ENCODE data around the gene FIGNL2. TPM values are rescaled to one million over a fixed set of nuclear protein-coding genes. Genes with fewer than 3 reads are reported as not detected.
A peak's percentile ranks its signal among the peaks of the same experiment; 100 is the strongest.

FIGNL2 gene
- total RNA-seq, 1 donor = 0.81 TPM

GRCh38 chr12:51862947-51863346, 14.4 kb upstream of the FIGNL2 start:
- DNase-seq (ENCODE audit: low read depth in 2 of 3, low spot score in 2 of 3) = no peak

DNA sequence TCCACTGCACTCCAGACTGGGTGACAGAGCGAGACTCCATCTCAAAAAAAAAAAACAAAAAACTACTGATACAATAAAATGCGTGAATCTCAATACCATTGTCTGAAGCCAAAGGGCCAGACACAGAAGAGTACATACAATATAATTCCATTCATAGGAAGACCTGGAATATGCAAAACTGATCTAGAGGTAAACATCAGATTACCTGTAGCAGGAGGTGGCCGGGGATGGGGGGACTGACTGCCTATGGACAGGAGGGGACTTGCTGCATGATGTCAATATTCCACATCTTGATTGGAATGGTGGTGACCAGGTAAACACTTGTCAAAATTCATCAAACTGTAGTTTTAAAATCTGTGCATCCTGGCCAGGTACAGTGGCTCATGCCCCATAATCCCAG, 12.5 kb upstream of the FIGNL2 start:
- DNase-seq (ENCODE audit: low read depth in 2 of 3, low spot score in 2 of 3) = no peak

- no peak for DNase-seq (ENCODE audit: low read depth in 2 of 3, low spot score in 2 of 3)
These were observed 7.3 kb upstream of the FIGNL2 start for GRCh38 chr12:51855586-51856428.

DNA sequence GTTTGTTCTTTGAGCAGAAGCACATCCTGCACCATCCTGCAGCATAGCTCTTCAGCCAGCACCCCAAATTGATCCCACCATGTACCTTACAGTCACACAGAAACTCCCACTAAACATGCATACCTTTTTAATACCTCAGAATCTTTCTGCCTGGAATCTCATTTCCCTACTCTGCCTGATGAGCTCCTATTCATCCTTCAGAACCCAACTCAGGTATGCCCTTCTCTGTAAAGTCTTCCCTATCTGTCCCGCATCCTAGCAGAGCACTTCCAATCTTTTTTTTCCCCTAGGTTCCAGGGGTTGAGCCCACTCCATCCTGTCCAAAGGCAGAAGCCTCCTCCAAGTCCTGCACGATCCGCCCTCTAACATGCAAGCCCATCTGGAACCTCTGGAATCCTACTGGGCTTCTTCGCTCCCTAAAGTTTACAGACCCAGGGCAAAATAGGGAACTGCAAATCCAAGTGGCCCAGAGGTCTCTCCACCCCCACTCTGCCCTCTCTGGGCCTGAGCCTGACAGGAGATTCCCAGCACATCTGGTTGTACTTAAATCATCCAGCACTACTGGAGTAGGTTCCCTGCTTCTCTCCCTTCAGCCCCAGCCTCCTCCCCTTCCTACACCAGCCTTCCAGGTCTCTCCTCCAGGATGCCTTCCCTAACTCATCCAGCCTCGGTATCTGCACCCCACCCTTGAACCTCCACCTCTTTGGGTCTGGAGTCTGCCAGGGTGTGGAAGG, 4.1 kb upstream of the FIGNL2 start:
- DNase-seq (ENCODE audit: low read depth in 2 of 3, low spot score in 2 of 3) = no peak

- DNase-seq (ENCODE audit: low read depth in 2 of 3, low spot score in 2 of 3) = peak in 1 of 3 donors; percentile 39
These were observed 3.1 kb upstream of the FIGNL2 start for GRCh38 chr12:51851413-51852124.

DNA sequence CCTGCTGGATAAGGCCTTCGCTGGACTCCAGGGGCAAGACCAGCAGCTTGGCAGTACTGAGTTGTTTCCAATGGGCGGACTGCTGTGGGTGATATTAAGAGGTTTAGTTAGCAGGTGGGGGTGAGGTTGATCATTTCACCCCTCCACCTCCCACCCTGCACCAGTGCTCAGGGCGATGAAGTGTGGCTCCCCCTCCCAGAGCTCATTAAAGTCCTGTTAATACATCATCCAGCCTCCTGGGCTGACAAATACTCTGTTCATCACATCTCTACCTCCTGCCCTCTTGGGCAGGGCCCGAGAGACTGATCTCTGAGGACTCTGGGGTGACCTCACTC, 2.4 kb upstream of the FIGNL2 start:
- DNase-seq (ENCODE audit: low read depth in 2 of 3, low spot score in 2 of 3) = no peak

- no peak for DNase-seq (ENCODE audit: low read depth in 2 of 3, low spot score in 2 of 3)
These were observed 1.8 kb upstream of the FIGNL2 start for GRCh38 chr12:51850081-51850964.

DNA sequence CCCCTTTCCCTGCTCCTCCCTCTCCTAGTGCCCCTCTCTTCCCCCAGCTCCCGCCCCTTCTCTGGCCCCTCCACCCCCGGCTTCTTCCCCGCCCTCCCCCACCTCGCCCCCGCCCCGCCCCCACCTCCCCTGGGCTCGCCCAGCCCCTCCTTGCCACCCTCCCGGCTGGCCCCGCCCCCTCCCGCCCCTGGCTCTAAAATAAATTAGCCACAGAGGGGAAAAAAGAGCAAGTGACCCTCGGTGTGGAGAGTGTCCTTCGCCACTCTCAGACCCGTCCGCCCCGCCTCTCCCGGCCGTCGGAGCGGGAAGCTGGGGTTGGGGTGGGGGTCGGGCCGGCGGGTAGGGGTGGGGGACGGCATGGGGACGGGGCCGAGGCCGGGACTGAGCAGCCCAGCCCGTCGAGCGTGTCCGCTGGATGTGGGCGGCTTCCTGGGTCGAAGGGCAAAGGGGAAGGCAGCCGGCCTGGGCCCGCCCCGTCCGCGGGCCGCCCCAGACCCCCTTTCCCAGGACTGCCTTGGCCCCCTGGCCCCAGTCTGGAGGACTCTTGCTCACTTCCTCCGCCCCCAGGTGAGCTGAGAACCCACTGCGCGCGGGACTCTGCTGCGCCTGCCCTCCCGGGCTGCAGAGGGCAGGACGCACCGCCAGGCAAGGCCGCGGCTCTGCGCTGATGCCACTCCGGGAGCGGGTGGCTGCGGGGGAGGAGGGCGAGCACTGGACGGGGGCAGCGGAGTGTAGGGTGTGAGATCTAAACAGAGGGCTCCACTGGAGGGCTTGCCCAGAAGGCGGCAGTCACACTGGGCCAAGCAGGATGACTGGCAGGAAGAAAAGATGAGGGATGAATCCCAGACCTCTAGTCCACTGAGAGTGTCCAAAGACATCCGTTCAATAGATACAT, 570 bp upstream of the FIGNL2 start:
- DNase-seq (ENCODE audit: low read depth in 2 of 3, low spot score in 2 of 3) = no peak

- no peak for DNase-seq (ENCODE audit: low read depth in 2 of 3, low spot score in 2 of 3)
These were observed 734 bp downstream of the FIGNL2 start for GRCh38 chr12:51847643-51848325.

DNA sequence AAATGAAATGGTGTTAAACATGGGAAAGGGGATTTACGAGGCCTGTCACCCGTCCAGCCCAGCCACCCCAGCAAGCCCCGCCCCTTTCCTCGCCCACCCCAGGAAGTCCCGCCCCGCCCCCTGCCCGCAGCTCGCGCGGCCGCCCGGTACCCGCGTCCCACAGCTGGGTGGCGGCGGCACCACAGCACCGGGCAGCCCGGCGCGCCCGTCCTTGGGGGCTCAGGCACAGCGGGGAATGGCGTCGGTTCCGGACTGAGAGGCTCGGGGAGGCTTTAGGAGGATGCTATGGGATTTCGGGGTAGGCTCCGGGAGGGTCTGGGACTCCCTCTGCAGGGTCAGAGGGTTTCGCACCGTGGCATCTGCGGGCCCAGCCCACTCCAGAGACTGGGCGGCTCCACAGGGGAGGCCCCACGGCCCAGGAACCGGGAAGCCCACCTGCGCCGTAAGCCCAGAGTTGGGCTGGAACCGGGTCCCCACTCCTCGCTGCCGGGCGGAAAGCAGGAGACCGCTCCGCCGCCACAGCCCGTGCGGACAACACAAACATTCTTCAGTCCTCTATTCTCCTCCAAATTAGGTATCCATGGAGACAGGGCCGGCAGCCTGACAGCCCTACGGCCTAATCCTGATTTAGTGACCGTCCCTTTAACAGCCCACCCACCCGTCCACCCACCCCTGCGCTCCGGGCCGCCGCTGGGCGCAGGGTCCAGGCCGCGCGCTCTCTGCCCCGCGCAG, 1.4 kb downstream of the FIGNL2 start:
- DNase-seq (ENCODE audit: low read depth in 2 of 3, low spot score in 2 of 3) = peak in 2 of 3 donors; percentile 57 to 64

- DNase-seq (ENCODE audit: low read depth in 2 of 3, low spot score in 2 of 3) = no peak
These were observed 2.2 kb downstream of the FIGNL2 start for GRCh38 chr12:51846271-51846691.

- DNase-seq (ENCODE audit: low read depth in 2 of 3, low spot score in 2 of 3) = no peak
These were observed 3.0 kb downstream of the FIGNL2 start for GRCh38 chr12:51845482-51845881.

DNA sequence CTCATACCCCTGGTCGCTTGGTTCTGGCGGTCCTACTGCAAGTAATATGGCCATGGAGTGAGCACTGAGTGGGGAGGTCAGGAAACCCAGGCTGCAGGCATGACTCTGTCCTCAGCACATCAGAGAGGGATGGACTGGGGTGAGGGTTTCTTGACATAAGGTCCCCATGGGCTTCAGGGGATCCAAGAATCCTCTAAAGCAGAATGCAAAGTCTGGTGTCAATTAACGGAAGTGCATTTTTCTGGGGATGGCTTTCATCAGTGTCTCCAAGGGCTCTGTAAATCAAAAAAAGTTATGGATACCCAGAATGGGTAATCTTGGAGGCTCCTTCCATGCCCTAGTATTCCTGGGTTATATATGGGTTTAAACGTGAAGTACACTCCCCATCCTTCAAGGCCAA, 3.7 kb downstream of the FIGNL2 start:
- no peak for DNase-seq (ENCODE audit: low read depth in 2 of 3, low spot score in 2 of 3)

GRCh38 chr12:51841727-51842126, 6.8 kb downstream of the FIGNL2 start:
- DNase-seq (ENCODE audit: low read depth in 2 of 3, low spot score in 2 of 3) = no peak

- DNase-seq (ENCODE audit: low read depth in 2 of 3, low spot score in 2 of 3) = no peak
These were observed 7.6 kb downstream of the FIGNL2 start for GRCh38 chr12:51840966-51841365.

GRCh38 chr12:51839310-51839947, 9.1 kb downstream of the FIGNL2 start:
- DNase-seq (ENCODE audit: low read depth in 2 of 3, low spot score in 2 of 3) = no peak

- DNase-seq (ENCODE audit: low read depth in 2 of 3, low spot score in 2 of 3) = no peak
These were observed 9.8 kb downstream of the FIGNL2 start for GRCh38 chr12:51838762-51839161.

GRCh38 chr12:51838036-51838435, 10.5 kb downstream of the FIGNL2 start:
- DNase-seq (ENCODE audit: low read depth in 2 of 3, low spot score in 2 of 3) = no peak

Measured in hematopoietic multipotent progenitor cell (in vitro differentiated cells).